GM19395 (cell line): Measurements from ENCODE around the gene SOX30.
A peak's percentile ranks its signal among the peaks of the same experiment; 100 is the strongest.
"Not testable (repeated sequence)": the region's sequence is repeated elsewhere in the genome, so short reads cannot be mapped to it uniquely, and the experiment has no call there.

Experiments used
- ATAC-seq: cut with Tn5 transposase; IDR thresholded peaks from one replicate; pipeline ENCODE4 v1.9.1; 2021; ENCODE audit warnings: mild to moderate bottlenecking, moderate library complexity; ENCODE audit not compliant: unreplicated experiment

Gene SOX30

GRCh38 chr5:157652377-157652692 is at the start of gene SOX30:
SOX30 (minus strand) TSS chr5:157652438; CDS start chr5:157652078, 360 bp downstream.
- no peak for ATAC-seq

- ATAC-seq: not testable (repeated sequence)
Measured at GRCh38 chr5:157698674-157699073, 46.4 kb upstream of the SOX30 start.

GRCh38 chr5:157696154-157696553 is 43.9 kb upstream of the SOX30 start:
- ATAC-seq: not testable (repeated sequence)

GRCh38 chr5:157693816-157694215 is 41.6 kb upstream of the SOX30 start:
- not testable (repeated sequence) for ATAC-seq

GRCh38 chr5:157690690-157691433 is 38.6 kb upstream of the SOX30 start:
- no peak for ATAC-seq

GRCh38 chr5:157689942-157690689 is 37.9 kb upstream of the SOX30 start:
- ATAC-seq: peak; percentile 49

GRCh38 chr5:157687198-157687554 is 34.9 kb upstream of the SOX30 start:
- ATAC-seq: no peak

GRCh38 chr5:157686276-157687197 is 34.3 kb upstream of the SOX30 start:
- not testable (repeated sequence) for ATAC-seq

- no peak for ATAC-seq
Measured at GRCh38 chr5:157682257-157682656, 30.0 kb upstream of the SOX30 start.

- ATAC-seq: no peak
Measured at GRCh38 chr5:157681048-157681447, 28.8 kb upstream of the SOX30 start.

- no peak for ATAC-seq
Measured at GRCh38 chr5:157680239-157680638, 28.0 kb upstream of the SOX30 start.

GRCh38 chr5:157679801-157680200 is 27.6 kb upstream of the SOX30 start:
- no peak for ATAC-seq

- no peak for ATAC-seq
Measured at GRCh38 chr5:157677931-157678330, 25.7 kb upstream of the SOX30 start.

- ATAC-seq: not testable (repeated sequence)
Measured at GRCh38 chr5:157674351-157674750, 22.1 kb upstream of the SOX30 start.

GRCh38 chr5:157672976-157673375 is 20.7 kb upstream of the SOX30 start:
- ATAC-seq: no peak

GRCh38 chr5:157671592-157672330 is 19.5 kb upstream of the SOX30 start:
- no peak for ATAC-seq

GRCh38 chr5:157670662-157671591 is 18.7 kb upstream of the SOX30 start, which contains the start of gene C5orf52:
C5orf52 (plus strand) TSS chr5:157671533; CDS start chr5:157671615, 82 bp downstream.
- peak; percentile 55 for ATAC-seq

GRCh38 chr5:157669701-157670097 is 17.5 kb upstream of the SOX30 start:
- no peak for ATAC-seq

- no peak for ATAC-seq
Measured at GRCh38 chr5:157668356-157668755, 16.1 kb upstream of the SOX30 start.
